NCI-H2107 (cell line): ENCODE results near the gene ERICH2.
"Not testable (repeated sequence)": the region's sequence is repeated elsewhere in the genome, so short reads cannot be mapped to it uniquely, and the experiment has no call there.

Source experiments
- DNase-seq: peaks from one replicate; lab custom pipeline; 2025; lab: John Stamatoyannopoulos, UW

Gene ERICH2, protein sequence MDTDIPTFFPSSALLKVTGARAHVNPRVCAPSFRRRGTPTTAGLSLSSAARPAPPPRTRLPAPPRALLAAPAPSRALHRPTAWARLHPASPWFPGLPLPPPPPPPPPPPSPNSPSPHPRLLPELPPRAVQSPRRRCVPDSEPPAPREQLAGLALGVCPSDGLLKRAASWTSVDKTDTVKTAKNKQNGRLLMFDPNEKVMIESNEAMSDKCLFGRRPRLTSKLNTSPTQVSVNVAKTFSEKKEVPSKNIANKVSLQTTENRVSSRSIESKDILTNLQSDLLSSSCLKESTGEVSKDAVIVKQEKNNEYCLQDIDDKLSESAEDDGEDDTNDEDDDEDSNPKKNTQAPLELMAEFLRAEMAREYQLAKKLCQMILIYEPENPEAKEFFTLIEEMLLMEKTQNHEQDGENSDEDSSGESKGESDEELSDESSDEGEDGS

DNA sequence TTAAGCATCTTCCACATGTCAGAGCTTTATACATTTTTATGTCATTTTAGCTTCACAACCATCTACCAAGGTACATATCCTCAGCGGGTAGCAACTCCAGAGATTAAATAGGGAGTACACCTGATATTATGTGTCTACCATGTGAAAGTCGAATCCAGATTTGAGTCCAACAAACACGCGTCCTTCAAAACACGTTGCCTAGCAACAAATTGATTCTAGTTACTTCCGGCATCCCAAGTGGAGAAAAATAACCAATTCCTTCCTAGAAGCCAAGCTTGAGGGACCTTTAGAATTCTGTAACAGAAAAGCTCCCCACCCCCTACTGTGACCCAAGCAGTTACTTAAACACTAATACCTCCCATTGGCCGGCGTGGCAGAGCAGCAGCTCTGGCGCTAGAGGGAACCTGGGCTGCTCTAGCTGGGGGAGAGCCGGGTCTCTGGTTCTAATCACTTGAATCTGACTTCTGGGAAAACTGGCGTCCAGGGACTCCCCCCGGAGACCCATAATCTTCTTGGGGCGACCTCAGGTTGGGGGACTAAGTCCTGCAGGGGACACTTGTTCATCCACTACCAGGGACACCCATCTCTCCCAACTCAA is at the start of gene ERICH2:
TSS of gene ERICH2 (plus strand) at position 371 of the 598 bp plus-strand sequence. CDS start 304 bp downstream, outside the sequence.
- DNase-seq, result peak; percentile 65

DNA sequence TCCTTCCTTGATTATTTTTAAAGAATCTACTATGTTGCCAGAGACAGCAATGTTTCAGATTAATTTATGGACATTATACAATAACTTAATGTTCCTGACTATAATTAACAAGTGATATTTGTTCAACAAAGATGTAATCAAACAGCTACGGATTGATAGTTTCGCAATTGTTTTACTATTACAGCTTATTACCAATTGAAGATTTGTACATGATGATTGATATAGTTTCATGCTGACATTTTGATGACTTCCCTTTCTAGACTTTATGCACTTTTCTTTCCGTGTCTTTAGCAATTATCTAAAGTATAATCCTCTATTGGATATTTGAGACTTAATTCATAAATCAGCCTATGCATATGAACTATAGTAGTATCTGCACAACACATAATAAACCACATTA is 48.5 kb upstream of the ERICH2 start:
- no peak for DNase-seq

DNA sequence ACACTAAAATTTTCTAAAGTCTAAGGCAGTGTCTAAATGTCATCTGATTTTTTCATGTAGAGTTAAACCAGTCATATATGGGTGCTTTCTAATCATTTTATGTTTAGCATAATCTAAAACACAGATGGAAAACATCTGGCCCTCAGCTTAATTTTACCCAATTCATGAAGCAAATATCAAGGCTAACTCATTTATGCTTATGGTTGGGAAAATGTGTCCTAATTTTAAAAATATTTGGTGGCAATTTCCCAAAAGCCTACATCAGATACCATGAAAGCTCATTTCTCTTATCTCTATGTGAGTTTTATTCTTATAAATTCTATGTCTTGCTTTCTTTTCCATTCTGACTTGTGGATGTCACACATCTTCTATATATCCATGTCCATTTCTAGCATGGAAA is 47.9 kb upstream of the ERICH2 start:
- no peak for DNase-seq

DNA sequence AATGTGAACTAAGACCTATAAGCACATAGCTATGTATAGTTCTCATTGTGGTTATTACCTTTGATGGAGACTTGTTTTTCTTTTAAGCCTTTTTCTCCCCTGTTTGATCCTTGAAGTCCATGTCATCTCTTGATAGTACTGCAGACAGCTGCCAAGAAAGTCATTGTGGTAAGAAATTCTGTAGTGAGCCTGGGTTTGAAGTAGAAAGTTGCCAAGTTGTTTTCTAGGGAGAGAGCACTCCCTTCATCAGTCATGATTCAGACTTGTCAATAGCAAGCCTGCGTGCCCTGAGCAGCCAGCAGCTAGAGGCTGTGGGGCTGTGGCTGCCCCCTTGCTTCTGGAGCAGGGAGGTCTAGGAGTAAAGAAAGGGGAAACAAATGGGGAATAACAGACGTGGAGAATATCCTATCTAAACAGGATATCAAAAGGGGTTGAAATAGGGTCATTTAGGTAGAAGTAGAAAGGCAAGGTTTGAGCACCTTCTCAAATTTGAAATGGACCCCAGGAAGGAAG is 46.7 kb upstream of the ERICH2 start:
- no peak for DNase-seq

DNA sequence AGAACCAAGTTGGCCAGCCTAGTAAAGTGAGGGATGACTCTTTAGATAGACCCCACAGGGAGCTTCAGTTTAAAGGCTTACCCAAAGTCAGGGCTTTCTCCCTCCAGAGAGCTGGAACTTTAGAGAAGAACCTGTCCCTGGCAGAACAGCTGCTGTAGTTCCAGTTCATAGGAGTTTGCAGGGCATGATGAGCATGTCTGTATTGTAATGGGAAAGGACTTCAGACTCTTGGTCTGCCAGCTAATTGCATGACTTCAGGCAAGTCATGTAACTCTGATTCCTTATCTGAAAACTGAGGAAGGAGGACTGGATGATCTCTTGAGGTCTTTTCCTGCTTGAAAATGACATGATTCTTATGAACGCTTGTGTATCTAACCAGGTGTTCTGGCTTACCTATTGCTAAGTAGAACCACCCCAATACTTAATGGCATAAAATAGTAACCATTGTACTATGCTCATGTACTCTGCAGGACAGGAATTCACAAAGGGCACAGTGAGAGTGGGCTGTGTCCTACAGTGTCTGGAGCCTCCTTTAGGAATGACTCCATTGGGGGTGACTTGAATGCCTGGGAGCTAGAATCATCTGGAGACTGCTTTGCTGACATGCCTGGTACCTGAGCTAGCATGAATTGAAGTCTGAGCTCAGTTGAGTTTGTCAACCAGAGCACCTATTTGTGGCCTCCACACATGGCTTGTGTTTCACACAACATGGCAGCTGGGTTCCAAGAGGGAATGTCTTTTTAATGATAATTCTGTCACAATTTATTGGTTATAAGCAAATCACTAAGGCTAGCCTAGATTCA is 36.2 kb upstream of the ERICH2 start:
- no peak for DNase-seq

DNA sequence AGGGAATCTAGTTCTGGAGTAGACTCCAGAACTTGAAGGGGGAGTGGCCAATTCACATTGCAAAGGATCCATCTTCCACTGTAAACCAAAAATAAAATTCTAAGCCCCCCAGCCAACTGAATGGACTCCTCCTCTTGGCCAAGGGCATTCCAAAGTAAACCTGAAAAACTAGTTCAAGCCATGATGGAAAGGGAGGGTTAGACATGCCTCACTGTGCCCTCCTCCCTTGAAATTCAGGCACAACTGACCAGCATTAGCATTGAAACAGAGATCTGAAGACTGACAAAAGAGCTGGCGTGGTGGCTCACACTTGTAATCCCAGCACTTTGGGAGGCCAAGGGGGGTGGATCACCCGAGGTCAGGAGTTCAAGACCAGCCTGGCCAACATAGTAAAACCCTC is 35.6 kb upstream of the ERICH2 start:
- DNase-seq, result not testable (repeated sequence)

DNA sequence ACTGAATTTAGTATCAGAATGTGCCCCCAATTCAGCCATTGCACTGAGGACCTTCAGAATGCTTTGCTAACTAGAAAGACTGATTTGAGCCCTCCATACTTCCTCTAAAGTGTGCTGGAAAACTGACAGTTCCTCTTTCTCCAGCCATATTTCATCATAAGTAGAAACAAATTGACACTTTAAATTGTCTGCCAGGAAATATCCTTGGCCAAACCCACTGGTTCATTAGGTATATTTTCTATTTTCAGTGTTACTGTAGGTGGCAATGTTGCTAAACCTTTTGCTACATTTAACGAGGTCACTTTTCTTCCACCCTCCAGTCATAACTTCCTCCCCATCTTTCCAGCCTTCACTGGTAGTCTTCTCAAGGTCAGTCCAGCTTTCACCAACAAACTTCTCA is 33.5 kb upstream of the ERICH2 start:
- no peak for DNase-seq

DNA sequence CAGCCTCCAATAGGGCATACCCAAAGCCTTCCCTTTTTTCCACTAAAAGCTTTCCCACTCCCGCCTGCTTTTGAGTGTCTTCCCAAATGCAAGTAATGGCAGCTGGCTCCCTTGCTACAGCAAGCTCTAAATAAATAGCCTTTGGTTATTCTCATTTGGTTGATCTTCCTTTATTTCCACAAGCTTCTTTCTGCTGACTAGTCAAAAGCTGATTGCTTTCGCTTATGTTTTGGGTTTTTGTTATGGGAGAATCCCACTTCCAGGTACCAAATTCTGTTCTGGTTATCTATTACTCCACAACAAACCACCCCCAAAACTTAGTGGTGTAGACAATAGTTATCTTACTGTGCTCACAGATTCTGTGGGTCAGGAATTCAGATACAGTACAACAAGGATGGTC is 32.8 kb upstream of the ERICH2 start:
- DNase-seq, result no peak

DNA sequence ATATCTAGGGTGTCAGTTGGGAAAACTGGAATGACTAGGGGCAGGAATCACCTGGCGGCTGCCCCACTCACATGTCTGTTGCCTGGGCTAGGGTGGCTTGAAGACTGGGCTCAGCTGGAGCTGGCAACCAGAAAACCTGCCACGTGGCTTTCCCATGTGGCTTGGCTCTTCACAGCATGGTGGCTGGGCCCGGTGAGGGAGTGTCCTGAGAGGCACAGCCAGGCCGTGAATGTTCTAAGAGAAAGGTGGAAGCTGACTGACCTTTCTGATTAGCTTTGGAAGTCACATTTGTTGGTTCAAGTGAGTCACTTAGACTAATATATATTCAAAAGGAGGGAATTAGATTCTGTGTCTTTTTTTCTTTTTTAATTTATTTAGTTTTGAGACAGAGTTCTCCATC is 32.4 kb upstream of the ERICH2 start:
- DNase-seq, result no peak

DNA sequence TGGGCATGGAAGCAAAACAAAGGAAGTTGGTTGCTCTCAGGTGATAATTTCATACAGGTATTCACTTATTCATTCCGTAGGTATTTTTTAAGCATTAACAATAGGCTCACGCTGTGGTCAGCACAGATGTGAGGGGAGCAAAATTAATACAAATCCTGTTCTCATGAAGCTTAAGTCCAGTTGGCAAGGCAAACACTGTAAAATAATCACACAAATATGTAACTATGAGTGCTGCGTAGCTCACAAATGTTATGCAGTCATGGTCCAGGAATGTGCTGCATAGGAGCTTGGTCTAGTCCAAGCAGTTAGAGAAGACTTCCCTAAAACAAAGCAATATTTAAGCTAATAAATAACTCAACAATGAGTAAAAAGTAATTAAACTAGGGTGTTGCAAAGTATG is 31.1 kb upstream of the ERICH2 start:
- DNase-seq, result no peak

DNA sequence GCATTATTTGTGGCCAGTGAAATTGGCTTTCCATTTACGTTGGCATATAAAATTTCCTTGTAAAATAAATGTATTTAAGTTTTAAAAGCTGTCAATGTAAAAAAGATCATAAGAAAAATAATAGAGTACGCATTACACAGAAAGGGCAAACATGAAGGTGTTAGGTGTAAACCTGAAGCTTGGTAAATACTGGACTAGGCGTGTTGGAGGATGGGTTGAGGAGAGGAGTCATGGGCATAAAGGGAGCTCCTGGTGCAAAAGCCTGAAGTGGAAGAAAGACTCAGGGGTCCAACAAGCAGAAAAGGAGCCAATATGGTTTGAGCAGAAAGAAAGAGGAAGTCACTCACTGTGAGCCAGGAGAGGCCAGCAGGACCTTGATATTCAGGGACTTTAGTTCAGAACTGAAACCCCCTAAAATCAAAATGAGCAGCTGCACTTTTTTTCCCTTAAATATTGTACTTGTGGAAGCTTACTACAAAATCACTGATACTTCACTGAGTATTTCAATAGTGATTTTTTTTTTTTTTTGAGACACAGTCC is 30.6 kb upstream of the ERICH2 start:
- no peak for DNase-seq

DNA sequence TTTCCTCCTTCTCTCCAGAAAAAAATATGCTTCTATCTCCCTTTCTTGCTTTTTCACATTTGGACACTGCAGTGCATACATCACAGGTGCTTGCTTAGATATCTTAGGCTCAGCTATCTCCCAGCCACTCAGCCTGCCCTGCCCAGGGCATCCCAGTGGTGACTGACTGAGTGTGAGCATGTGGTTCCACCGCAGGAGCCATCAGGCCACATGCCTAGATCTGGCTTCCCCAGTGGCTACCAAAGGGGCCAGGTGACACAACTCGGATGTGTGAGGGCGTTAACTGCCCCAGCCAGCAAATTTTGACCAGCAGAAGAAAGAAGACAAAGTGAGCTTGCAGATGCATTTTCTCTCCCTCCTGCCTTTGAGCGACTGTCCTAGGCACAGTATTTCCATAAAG is 29.5 kb upstream of the ERICH2 start:
- no peak for DNase-seq

DNA sequence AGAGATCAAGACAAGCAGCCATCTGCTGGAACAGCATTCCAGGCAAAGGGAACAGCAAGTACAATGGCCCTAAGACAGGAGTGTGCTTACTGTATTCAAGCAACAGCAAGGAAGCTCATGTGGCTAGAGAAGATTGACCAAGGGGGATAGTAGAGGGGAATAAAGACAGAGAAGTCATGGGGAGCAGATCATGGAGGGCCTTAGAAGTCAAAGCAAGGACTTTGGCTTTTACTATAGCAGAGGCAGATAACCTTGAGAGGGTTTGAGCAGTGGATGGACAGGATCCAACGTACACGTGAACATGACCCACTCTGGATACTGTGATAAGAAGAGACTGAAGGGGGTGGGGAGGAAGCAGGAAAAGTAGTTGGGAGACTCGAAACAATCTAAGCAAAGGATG is 28.2 kb upstream of the ERICH2 start:
- DNase-seq, result no peak

DNA sequence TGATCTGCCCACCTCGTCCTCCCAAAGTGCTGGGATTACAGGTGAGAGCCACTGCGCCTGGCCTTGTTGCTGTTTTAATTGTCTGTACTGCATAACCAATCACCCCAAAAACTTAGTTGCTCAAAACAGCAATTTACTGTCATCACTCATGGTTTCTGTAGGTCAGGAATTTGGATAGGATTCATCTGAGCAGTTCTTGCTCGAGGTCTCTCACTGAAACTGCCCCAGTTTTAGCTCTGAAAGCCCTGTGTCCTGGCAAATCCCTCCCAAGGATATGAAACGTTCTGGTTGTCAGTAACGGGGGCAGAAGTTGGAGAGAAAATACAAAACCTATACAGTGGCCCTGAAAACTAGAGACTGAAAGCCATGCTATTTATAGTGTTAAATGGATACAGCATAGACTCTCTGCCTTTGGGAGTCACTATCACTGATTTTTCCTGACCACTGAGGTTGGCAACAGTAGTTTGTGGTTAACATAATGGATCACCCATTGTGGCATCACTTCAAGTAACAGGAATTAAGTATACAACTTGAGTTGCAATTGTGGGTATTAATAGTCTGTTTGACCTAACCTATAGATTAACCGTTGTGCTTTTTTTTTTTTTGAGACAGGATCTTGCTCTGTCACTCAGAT is 27.2 kb upstream of the ERICH2 start:
- DNase-seq, result no peak

DNA sequence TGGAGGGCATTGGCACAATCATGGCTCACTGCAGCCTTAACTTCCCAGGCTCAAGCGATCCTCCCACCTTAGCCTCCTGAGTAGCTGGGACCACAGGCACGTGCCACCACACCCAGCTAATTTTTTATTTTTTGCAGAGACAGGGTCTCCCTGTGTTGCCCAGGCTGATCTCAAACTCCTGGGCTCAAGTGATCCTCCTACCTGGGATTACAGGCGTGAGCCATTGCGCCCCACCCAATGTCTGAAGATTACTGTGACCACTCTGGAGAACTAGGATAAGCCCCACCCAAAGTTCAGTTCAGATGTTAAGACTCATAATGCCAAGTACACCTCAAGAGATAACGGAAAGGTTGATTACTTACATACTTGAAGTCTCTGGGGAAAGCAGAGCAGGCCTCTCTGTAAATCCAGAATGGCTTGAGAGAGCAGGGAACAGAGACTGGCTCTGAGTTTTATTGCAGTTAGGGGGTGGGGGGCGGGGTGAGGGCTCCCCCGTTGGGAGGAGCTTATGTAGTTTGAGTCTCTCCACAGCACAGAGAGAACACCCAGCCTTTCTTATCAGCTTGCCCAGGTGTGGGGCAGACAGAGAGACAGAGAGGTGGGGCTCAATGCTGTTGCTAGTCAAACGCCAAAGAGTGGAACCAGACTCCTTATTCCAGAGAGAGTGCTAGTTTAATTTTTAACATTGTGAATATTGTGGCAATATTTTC is 26.5 kb upstream of the ERICH2 start:
- no peak for DNase-seq

DNA sequence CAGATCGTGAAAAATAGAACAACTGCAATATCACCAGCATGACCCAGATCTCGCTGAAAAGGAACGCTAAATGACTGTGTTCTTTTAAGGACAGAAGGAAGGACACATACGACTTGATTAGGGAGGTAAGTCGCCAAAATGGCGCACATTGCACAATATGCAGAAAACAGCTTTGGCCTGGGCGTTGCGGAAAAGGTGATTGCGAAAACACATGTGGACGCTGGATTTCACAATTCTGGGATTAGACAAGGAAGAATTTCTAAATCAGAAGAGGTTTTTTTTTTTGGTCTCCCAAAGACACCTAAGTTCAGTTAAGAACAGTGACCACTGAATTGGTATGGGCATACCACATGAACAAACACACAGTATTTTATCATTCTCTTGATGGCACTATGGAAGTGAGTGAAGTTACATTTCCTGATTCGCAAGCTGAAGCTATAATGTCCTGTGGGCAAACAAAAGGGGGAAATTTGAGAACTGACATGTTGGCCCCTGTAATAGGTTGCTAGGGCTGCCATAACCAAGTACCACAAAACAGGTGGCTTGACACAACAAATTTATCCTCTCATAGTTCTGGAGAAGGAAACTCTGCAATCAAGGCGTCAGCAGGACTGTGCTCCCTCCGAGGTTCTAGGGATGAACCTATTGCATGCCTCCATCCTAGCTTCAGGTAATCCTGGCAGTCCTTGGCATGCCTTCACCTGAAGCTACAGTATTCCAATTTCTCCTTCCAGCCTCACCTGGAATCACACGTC is 25.8 kb upstream of the ERICH2 start:
- DNase-seq, result no peak

DNA sequence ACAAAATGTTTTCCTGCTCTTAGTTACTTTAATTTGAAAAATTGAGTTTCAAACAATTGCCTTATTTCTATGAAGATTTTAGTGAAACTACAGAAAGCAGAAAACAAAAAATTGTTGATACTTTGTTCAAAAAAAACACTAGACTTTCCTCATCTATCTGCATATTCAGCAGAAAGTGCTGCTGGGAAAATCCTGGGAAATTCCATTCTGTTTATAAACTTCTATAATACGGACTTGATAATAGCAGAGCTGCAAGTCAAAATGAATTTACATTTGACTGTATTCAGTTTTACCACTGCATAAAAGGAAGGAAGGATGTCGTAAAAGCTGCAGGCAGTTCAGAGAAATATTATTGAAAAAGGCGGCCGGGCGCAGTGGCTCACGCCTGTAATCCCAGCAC is 24.9 kb upstream of the ERICH2 start:
- DNase-seq, result no peak

DNA sequence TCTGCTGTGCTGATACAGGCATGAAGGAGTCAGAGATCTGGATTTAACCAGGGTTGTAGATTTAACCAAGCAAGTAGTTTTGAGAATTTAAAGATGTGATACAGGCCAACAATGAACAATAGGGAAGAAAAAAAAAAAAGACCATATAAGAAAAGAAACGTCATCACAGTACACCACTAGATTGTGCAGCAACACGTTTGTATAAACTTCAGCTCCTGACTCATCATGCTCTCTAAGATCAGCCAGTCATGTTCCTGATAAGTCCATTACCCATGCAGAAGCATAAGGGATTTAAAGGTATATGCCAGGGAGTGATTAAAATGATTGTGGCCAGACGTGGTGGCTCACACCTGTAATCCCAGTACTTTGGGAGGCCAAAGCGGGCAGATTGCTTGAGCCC is 22.3 kb upstream of the ERICH2 start:
- no peak for DNase-seq

DNA sequence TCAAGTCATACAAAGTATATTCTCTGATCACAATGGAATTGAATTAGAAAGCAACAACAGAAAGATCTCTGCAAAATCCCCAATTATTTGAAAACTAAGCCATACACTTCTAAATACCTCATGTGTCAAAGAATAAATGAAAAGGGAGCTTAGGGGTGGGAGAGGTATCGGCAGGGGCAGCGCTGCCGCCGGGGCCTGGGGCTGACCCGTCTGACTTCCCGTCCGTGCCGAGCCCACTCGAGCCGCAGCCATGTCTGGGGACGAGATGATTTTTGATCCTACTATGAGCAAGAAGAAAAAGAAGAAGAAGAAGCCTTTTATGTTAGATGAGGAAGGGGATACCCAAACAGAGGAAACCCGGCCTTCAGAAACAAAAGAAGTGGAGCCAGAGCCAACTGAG is 18.6 kb upstream of the ERICH2 start:
- not testable (repeated sequence) for DNase-seq

DNA sequence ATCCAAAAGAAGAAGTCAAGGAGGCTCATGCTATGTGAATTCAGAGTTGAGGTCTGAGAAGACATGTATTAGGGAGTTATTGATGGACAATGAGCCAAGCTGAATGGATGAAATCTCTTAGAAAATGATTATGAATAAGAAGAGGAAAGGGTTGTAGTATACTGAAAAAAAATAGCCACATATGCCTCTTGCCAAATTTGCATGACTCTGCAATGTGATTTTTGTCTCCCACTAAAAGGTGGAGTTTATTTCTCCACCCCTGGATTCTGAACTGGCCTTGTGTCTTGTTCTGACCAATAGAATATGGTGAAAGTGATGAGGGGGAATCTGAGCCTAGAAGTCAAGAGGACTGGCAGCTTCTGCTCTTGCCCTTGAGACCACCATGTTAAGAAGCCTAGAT is 8.6 kb upstream of the ERICH2 start:
- DNase-seq, result no peak

DNA sequence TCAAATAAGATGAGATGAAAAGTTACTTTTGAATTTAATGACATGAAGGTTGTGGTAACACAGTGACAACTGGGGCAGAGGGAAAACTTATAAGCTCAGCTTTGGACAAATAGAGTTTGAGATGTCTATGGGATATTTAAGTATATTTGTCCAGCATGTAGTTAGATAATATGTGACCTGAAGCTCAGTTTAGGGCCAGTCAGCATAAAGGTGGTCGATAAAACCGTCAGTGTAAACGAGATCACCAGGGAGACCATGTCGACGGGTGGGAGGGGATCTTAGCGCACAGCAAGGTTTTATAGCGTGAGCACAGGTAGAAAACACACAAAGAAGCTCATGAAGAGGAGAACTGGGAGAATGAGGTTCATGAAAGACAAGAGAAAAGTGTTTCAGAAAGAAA is 7.4 kb upstream of the ERICH2 start:
- no peak for DNase-seq
